HCT116 (cell line): ENCODE data around the gene ARCN1.

Experiments used
- CBX3 ChIP-seq: IDR thresholded peaks from 2 replicates; pipeline ENCODE4 v1.6.1; 2012; ENCODE audit warnings: low read depth
- EZH2 ChIP-seq: fragments of 200-600 bp; sonication (generic); IDR thresholded peaks from 2 replicates; pipeline ENCODE4 v1.6.1; 2017; ENCODE audit warnings: antibody characterized with exemption, mixed run types
- EZH2phosphoT487 ChIP-seq: fragments of 200-600 bp; IDR thresholded peaks from 2 replicates; pipeline ENCODE4 v1.6.1; 2018; ENCODE audit warnings: antibody characterized with exemption, borderline replicate concordance
- JUND ChIP-seq: IDR thresholded peaks from 2 replicates; pipeline ENCODE4 v1.6.1; 2012
- POLR2A ChIP-seq: IDR thresholded peaks from 2 replicates; pipeline ENCODE4 v1.7.0; 2011; ENCODE audit warnings: borderline replicate concordance; ENCODE audit not compliant: insufficient read depth, insufficient read length; ENCODE audit errors: extremely low read depth
- POLR2AphosphoS5 ChIP-seq: IDR thresholded peaks from 2 replicates; pipeline ENCODE4 v1.6.1; 2011; ENCODE audit warnings: mild to moderate bottlenecking, low read depth, low read length, moderate library complexity
- RAD21 ChIP-seq: IDR thresholded peaks from 2 replicates; pipeline ENCODE4 v1.6.1; 2012; ENCODE audit warnings: low read depth, mild to moderate bottlenecking
- ZFX ChIP-seq: fragments of 450-650 bp; IDR thresholded peaks from 2 replicates; pipeline ENCODE4 v1.6.1; 2017
- ZNF274 ChIP-seq: fragments of 200-500 bp; sonication (Bioruptor generic); IDR thresholded peaks from 2 replicates; pipeline ENCODE4 v1.6.1; 2014; ENCODE audit warnings: mild to moderate bottlenecking, low read depth, low read length, inconsistent platforms
- TF ChIP-seq, protein P1 (sequence below), 3 experiments: fragments of 200-600 bp in 1 of 3; sonication (generic) in 1 of 3; IDR thresholded peaks in 2 of 3; conservative IDR thresholded peaks in 1 of 3; 2 replicates each; pipeline ENCODE4 v1.5.1; 2012 to 2017; ENCODE audit warnings: low read depth in 2 of 3, low read length in 2 of 3, antibody characterized with exemption in 1 of 3, borderline replicate concordance in 1 of 3, control low read depth in 1 of 3, mild to moderate bottlenecking in 1 of 3, mixed read lengths in 1 of 3, mixed run types in 1 of 3, moderate library complexity in 1 of 3; ENCODE audit not compliant: insufficient read depth in 1 of 3
- TF ChIP-seq, protein P2 (sequence below): IDR thresholded peaks from 2 replicates; pipeline ENCODE4 v1.6.1; 2012; ENCODE audit warnings: low read depth
- TF ChIP-seq, protein P3 (sequence below): IDR thresholded peaks from 2 replicates; pipeline ENCODE4 v1.6.1; 2012
- TF ChIP-seq, protein P4 (sequence below): IDR thresholded peaks from 2 replicates; pipeline ENCODE4 v1.6.1; 2012

DNA sequence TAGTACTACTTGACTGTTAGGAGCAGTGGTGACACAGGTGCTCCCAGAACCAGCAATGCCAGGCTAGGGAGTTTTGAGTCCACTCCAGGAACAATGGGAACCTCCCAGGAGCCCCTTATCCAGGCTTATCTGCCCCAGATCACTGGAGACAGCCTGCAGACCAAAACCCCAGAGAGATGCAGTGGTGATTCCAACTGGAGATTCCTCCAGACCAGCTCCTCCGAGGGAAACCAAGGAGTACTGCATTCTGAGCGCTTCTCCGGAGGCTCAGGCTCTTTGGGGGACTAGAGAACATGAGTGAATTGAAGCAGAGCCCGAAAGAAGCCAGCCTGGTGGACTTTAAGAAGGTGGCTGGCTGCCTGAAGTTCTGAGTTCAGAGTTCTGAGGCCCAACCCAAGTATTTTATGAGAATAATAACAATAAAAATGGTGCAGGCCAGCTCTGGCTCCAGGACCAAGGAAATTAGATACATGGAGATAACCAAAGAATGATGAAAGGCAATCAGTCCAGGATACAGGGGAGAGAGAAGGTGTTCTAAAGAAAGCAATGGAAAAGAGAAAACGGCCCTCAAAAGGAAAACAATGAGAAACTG lies 42.5 kb upstream of the ARCN1 start:
- TF ChIP-seq, protein P1, sequence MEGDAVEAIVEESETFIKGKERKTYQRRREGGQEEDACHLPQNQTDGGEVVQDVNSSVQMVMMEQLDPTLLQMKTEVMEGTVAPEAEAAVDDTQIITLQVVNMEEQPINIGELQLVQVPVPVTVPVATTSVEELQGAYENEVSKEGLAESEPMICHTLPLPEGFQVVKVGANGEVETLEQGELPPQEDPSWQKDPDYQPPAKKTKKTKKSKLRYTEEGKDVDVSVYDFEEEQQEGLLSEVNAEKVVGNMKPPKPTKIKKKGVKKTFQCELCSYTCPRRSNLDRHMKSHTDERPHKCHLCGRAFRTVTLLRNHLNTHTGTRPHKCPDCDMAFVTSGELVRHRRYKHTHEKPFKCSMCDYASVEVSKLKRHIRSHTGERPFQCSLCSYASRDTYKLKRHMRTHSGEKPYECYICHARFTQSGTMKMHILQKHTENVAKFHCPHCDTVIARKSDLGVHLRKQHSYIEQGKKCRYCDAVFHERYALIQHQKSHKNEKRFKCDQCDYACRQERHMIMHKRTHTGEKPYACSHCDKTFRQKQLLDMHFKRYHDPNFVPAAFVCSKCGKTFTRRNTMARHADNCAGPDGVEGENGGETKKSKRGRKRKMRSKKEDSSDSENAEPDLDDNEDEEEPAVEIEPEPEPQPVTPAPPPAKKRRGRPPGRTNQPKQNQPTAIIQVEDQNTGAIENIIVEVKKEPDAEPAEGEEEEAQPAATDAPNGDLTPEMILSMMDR (IDR thresholded peaks at IDR 0.05 in 2 of 3, conservative IDR thresholded peaks at IDR 0.05 in 1 of 3; ENCODE audit: borderline replicate concordance in 1 of 3, insufficient read depth in 1 of 3, low read depth in 2 of 3, low read length in 2 of 3), result 0 out of 6 replicates have a peak, but pooled peaks of 2 of the 3 experiments have one; percentile 2 to 11
- no peak for TF ChIP-seq POLR2AphosphoS5
- no peak for TF ChIP-seq EZH2phosphoT487
- TF ChIP-seq, protein P2, sequence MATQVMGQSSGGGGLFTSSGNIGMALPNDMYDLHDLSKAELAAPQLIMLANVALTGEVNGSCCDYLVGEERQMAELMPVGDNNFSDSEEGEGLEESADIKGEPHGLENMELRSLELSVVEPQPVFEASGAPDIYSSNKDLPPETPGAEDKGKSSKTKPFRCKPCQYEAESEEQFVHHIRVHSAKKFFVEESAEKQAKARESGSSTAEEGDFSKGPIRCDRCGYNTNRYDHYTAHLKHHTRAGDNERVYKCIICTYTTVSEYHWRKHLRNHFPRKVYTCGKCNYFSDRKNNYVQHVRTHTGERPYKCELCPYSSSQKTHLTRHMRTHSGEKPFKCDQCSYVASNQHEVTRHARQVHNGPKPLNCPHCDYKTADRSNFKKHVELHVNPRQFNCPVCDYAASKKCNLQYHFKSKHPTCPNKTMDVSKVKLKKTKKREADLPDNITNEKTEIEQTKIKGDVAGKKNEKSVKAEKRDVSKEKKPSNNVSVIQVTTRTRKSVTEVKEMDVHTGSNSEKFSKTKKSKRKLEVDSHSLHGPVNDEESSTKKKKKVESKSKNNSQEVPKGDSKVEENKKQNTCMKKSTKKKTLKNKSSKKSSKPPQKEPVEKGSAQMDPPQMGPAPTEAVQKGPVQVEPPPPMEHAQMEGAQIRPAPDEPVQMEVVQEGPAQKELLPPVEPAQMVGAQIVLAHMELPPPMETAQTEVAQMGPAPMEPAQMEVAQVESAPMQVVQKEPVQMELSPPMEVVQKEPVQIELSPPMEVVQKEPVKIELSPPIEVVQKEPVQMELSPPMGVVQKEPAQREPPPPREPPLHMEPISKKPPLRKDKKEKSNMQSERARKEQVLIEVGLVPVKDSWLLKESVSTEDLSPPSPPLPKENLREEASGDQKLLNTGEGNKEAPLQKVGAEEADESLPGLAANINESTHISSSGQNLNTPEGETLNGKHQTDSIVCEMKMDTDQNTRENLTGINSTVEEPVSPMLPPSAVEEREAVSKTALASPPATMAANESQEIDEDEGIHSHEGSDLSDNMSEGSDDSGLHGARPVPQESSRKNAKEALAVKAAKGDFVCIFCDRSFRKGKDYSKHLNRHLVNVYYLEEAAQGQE, result no peak
- TF ChIP-seq EZH2, result no peak
- TF ChIP-seq CBX3, result no peak
- TF ChIP-seq JUND, result no peak
- TF ChIP-seq, protein P3, sequence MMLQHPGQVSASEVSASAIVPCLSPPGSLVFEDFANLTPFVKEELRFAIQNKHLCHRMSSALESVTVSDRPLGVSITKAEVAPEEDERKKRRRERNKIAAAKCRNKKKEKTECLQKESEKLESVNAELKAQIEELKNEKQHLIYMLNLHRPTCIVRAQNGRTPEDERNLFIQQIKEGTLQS, result no peak
- TF ChIP-seq ZFX, result no peak
- TF ChIP-seq, protein P4, sequence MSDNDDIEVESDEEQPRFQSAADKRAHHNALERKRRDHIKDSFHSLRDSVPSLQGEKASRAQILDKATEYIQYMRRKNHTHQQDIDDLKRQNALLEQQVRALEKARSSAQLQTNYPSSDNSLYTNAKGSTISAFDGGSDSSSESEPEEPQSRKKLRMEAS, result no peak
- TF ChIP-seq ZNF274, result no peak
- no peak for TF ChIP-seq RAD21
- no peak for TF ChIP-seq POLR2A
